MCF 10A (cell line): ENCODE results near the gene GRIK3. TPM values are rescaled to one million over a fixed set of nuclear protein-coding genes. Genes with fewer than 3 reads are reported as not detected.

Experiments
- BruUV-seq: library from RNA; stranded (reverse); fragments of 400-500 nt; replicated peaks from 2 replicates; lab custom pipeline; 2021; lab: Mats Ljungman, UMichigan
- CTCF ChIA-PET: fragments of 300-600 bp; sonication (Branson Sonifier 250); formaldehyde crosslinking; extraction: SDS; loops from one replicate; lab custom pipeline; 2021; ENCODE audit warnings: antibody characterized with exemption, inconsistent platforms; lab: Yijun Ruan, JAX
- POLR2A ChIA-PET: fragments of 300-600, 350-650 bp; sonication (Branson Sonifier 250); formaldehyde crosslinking; extraction: SDS; loops from one replicate; lab custom pipeline; 2020; ENCODE audit warnings: antibody characterized with exemption, inconsistent platforms; lab: Yijun Ruan, JAX
- DNase-seq: peaks from one replicate; pipeline ENCODE4 v3.0.0-alpha.2; 2018; ENCODE audit not compliant: unreplicated experiment
- H3K27ac Mint-ChIP-seq: one replicate; pipeline ENCODE4 v1.8.0; 2022; ENCODE audit warnings: mild to moderate bottlenecking, low read depth, mixed read lengths; ENCODE audit not compliant: unreplicated experiment
- H3K27me3 Mint-ChIP-seq: one replicate; pipeline ENCODE4 v1.8.0; 2022; ENCODE audit warnings: mixed read lengths; ENCODE audit not compliant: insufficient read depth, unreplicated experiment
- H3K36me3 Mint-ChIP-seq: one replicate; pipeline ENCODE4 v1.8.0; 2022; ENCODE audit warnings: mild to moderate bottlenecking, moderate library complexity, mixed read lengths; ENCODE audit not compliant: insufficient read depth, unreplicated experiment
- H3K4me1 Mint-ChIP-seq: one replicate; pipeline ENCODE4 v1.8.0; 2022; ENCODE audit warnings: mixed read lengths; ENCODE audit not compliant: insufficient read depth, unreplicated experiment
- H3K4me3 Mint-ChIP-seq: one replicate; pipeline ENCODE4 v1.8.0; 2022; ENCODE audit warnings: mild to moderate bottlenecking, moderate library complexity, mixed read lengths; ENCODE audit not compliant: unreplicated experiment
- H3K9me3 Mint-ChIP-seq: one replicate; pipeline ENCODE4 v1.8.0; 2022; ENCODE audit warnings: mixed read lengths; ENCODE audit not compliant: unreplicated experiment
- CTCF ChIP-seq: fragments of 200-600 bp; IDR thresholded peaks from one replicate; pipeline ENCODE4 v1.8.0; 2022; ENCODE audit warnings: antibody characterized with exemption, mild to moderate bottlenecking; ENCODE audit not compliant: unreplicated experiment
- intact Hi-C: fragments of 100-400 bp; cut with micrococcal nuclease; formaldehyde crosslinking; loops from 2 replicates; pipeline ENCODE4 v1.14.1; 2022
- total RNA-seq: library from RNA; stranded (reverse); gene quantifications from 2 replicates; pipeline ENCODE4 v1.2.3, GENCODE V29; 2022

Gene GRIK3
- total RNA-seq, 1 experiment from 2014 or later, result not detected

- Mint-ChIP-seq H3K27me3 (peaks cover 11% of the 10 kb centered on the region), H3K9me3 (peaks cover 16% of the 10 kb centered on the region), H3K4me1 (no peaks in the 10 kb centered on the region), H3K36me3 (no peaks in the 10 kb centered on the region), H3K27ac (no peak overlapping the region), H3K4me3 (no peak overlapping the region)
- TF ChIP-seq CTCF, result no peak
- CTCF ChIA-PET, result no interaction called here
- intact Hi-C loops, result no loop called here
- no peak for DNase-seq
- no TSS peak for BruUV-seq
- POLR2A ChIA-PET, result no interaction called here
Observed at GRCh38 chr1:36955016-36955415, 79.3 kb downstream of the GRIK3 start.

GRCh38 chr1:36953061-36953460 is 81.3 kb downstream of the GRIK3 start:
- TF ChIP-seq CTCF, result no peak
- Mint-ChIP-seq H3K27me3 (peaks cover 11% of the 10 kb centered on the region), H3K4me3 (no peak overlapping the region), H3K9me3 (peaks cover 10% of the 10 kb centered on the region), H3K4me1 (no peaks in the 10 kb centered on the region), H3K27ac (no peak overlapping the region), H3K36me3 (no peaks in the 10 kb centered on the region)
- no TSS peak for BruUV-seq
- ChIA-PET POLR2A (no interaction called here), CTCF (no interaction called here)
- no peak for DNase-seq
- intact Hi-C loops, result no loop called here

GRCh38 chr1:36951761-36952160 is 82.6 kb downstream of the GRIK3 start:
- no peaks in the 10 kb centered on the region for H3K36me3 Mint-ChIP-seq
- H3K27me3 Mint-ChIP-seq, result peaks cover 11% of the 10 kb centered on the region
- TF ChIP-seq CTCF, result no peak
- CTCF ChIA-PET, result no interaction called here
- intact Hi-C loops, result no loop called here
- H3K4me1 Mint-ChIP-seq, result no peaks in the 10 kb centered on the region
- no peak overlapping the region for H3K27ac Mint-ChIP-seq
- H3K9me3 Mint-ChIP-seq, result peaks cover 8% of the 10 kb centered on the region
- DNase-seq, result no peak
- no TSS peak for BruUV-seq
- POLR2A ChIA-PET, result no interaction called here
- H3K4me3 Mint-ChIP-seq, result no peak overlapping the region

GRCh38 chr1:36951292-36951750 is 83.0 kb downstream of the GRIK3 start:
- no TSS peak for BruUV-seq

More at GRCh38 chr1:36951292-36951750, 83.0 kb downstream of the GRIK3 start:
- Mint-ChIP-seq H3K27me3 (peaks cover 11% of the 10 kb centered on the region), H3K4me1 (no peaks in the 10 kb centered on the region), H3K4me3 (no peak overlapping the region), H3K36me3 (no peaks in the 10 kb centered on the region), H3K9me3 (peaks cover 8% of the 10 kb centered on the region), H3K27ac (no peak overlapping the region)
- ChIA-PET POLR2A (no interaction called here), CTCF (no interaction called here)
- intact Hi-C loops, result no loop called here
- TF ChIP-seq CTCF, result no peak
- DNase-seq, result no peak
